NCI-H1105 treated with DMSO at 0.1 percent for 48 hours (cell line): ENCODE measurements around the gene FBXW4.

Source experiments
- DNase-seq: peaks from one replicate; lab custom pipeline; 2025; lab: John Stamatoyannopoulos, UW

FBXW4 gene

DNA sequence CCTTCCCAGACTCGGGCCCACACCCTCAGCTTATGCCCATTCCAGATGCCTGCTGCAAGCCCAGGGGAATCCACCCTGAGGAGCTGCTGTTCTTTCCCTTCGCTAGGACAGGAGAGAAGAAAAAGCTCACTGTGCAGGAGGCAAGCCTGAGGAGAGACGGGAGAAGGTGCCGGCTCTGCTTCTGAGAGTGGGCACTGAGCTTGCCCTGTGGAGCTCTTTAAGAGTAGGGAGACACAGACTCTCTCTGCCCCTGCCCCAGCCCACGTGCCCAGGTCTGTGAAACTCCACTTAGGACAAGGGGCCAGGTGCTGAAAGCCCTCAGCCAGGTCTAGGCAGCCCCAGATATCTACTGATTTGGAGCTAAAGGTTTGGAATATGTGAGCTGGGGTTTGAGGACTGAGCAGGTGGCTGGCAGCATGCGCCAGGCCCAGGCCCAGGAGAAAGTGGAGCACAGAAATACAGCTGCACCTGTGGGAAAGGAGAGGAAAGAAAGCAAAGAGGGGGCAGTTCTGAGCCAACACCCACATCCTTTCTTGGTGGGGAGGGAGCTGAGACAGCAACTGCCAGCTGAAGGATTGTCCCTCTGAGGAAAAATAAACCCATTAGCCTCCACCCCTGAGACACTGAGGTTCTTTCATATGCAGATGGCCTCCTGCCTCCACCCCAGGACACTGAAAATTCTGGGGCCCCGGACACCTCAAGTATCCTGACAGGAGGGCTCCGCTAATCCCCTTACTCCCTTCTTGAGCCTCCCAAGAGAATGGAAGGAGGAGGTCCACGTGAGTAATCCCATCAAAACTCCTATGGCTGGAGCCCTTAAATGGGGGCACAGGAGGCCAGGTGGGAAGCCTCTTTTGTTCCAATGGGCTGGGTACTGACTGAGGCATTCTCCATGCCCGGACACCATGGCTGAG, 114.2 kb downstream of the FBXW4 start:
- no peak for DNase-seq

DNA sequence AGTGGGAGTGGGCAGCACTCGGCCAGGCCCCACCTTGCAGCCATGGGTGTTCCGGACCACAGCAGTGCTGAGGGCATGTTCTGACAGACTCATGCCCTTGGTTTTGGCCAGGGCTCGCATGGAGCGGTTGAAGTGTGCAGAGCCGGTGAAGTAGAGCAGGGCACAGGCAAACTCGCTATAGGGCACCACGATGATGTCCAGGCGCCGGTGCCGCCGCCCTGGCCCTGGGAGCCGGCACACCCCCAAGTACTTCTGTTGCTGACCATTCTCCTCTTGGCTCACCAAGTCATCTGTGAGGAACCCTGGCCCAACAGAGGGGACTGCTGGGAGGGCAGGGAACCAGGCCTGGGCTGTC, 115.5 kb downstream of the FBXW4 start:
- DNase-seq = no peak

DNA sequence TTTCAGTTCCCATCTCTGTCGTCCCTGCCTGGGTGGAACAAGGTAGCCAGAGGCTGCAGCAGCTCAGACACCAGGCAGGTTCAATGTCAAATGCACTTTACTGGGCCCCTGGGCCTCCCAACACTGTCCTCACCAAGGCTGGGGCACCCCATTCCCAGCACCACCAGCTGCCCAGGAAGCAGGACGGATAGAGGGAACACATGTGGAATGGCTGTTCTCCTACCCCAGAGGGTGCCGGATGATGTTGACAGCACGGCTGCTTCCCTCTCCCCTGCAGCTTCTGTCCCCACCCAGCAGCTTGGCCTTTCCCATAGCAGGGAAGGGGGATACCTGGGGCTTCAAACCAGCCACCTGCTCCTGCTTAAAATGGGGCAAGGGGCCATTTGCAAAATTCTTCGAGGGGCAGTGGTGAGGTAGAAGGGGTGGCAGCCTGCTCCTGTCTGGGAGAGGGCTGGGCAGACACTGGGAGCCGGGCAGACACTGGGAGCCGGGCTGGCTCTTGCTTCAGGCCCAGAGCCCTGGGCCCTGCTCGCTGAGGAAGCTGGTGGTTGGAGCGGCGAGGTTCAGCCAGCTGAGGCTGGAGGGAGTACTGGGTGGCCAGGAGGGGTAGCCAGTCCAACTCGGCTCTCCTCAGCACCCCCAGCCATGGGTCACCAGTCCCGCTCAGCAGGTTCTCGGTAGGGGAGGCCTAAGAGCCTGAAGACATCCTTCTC, 116.0 kb downstream of the FBXW4 start:
- DNase-seq = no peak

DNA sequence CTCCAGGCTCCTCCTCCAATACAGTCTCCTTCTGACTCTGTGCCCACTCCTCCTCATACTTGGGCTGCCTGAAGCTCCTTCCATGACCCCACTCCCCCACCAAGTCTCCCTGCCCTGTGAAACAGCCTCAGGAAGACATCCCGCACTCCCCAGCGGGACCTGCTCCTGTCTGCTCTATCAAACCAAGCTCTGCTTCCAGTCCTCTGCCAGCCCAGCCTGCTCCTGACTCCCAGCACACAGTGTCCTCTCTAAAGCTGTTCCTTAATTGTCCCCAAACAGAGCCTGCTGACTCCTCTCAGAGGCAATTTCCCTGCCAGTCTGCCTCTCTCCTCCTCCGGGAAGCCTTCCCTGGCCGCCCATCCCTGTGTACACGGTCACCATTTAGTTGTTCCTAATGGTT, 116.8 kb downstream of the FBXW4 start:
- DNase-seq = no peak

DNA sequence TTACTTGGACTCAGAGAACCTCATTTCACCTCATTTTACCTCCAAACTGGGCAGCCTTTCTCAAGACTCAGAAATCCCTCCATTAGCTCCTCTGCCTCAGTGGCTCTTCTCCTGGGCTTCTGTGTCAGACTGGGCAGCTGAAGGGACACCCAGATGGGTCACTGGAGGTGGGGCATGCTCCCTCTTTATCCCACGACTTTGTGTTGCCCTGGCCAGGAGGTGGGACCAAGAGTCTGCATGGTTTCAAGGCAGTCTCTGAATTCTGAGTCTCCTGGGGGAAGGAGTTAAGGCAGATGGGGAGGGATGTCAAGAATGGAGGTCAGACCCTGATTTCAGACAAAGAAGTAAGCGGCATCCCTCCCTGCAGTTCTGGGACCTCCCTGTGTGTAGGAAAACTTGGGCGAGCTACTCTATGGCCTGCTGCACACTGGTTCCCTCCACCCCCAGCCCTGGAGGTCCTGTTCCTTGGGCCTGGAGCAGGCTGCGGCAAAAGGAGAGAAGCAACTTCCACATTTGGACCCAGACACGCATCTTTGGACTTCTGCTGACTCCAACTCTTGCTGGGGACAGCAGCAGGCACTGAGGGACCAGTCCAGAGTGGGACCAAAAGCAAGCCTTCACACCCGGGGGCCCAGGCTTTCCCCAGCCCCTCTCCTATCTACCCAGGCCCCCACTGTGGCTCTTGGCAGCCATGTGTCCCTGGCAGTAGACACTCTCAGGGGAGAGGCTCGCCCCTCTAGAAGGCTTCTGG, 117.7 kb downstream of the FBXW4 start:
- no peak for DNase-seq

DNA sequence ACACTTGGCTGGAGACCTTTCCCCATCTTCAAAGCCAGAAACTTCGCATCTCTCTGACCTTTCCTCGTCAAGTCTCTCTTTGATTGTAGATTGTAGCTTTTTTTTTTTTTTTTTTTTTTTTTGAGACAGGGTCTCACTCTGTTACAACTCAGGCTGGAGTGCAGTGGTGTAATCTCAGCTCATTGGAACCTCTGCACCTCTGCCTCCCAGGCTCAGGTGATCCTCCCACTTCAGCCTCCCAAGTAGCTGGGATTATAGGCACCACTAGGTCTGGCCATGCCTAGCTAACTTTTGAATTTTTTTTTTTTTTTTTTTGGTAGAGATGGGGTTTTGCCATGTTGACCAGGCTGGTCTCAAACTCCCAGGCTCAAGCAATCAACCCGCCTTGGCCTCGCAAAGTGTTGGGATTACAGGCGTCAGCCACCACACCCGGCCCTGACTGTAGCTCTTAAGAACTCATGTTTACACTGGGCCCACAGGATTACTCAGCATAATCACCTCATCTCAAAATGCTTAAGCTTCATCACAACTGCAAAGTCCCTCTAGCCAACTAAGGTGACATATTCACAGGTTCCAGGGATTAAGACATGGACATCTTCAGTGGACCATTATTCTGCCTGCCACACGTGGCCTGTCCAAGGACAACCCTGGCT, 118.6 kb downstream of the FBXW4 start:
- DNase-seq = no peak

DNA sequence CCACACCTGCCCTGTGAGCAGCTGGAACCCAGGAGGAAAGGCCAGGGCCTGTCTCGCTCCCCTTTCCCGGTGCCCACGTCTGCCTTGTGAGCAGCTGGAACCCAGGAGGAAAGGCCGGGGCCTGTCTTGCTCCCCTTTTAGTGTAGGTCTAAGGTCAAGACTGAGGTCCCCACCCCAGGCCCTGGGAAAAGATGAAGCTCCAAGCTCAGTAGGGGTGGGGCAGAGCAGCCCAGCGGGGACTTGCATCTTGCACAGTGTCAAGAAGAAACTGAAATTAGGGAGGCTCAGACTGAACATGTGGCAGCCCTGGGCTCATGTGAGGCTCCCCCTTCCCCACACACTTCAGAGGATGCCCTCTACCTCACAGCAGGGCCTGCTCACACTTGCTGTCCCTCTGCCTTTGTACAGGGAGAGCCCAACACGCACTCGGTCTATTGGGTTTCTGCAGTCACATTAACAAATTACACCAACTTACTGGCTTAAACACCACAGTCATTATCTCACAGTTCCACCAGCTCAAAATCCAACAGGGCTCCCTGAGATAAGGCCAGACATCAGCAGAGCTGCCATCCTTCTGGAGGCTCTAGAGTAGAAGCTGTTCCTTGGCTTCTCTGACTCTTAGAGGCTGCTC, 119.3 kb downstream of the FBXW4 start:
- no peak for DNase-seq

DNA sequence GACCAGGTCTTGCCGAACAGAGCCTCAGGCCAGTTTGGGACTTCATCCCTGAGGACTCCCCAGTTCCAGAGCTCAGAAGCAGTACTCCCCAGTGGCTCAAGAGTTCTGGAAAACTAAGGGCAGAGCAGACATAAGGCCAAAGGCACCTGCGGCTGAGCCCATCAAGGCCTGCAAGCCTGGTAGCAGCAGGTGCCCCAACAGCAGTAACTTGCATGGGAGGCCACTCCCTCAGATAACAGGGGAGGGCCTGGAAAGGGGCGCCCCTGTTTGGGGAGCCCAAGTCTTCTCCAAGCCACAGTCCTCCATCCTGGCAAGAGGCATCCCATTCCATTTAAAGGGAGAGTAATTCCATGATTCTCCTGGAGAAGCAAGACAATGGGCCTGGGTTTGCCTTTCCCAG, 119.9 kb downstream of the FBXW4 start:
- DNase-seq = no peak

DNA sequence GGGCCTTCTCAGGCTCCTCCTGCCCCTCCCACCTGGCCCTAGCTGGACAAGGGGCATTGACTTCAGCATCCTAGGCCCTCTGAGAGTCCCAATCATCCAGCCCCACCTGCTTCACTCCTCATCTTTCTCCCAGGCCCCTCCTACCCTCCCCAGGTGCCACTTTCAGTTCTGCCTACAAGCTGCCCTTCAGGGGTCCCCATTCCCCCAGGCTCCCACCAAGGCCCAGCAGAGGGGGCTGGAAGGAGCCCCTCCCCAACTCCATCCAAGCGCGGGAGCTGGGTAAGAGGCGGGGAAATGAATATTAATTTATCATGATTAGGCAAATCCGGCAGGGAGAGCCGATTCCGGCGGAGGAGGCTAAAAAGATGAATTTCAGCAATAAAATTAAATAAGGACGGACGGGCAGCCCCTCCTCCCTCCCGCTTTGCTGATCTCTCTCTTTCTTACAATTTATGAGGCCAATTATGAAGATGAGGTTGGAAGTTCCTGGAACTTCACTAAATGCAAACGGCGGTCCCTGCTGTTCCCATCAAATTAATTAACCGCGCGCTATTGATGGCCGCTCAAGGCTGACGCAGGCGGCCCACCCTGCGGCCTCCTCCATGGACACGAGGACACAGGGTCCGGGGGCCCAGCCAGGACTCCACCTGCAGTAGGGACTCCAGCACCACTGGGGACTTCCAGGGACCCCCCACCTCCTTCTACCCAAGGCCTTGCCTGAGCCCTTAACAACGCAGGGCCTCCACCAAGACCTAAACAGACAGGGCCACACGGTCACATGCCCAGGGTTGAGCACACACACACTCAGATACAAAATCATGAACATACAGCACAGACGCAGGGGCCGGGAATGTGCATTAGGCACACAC, 120.9 kb downstream of the FBXW4 start:
- DNase-seq = no peak

DNA sequence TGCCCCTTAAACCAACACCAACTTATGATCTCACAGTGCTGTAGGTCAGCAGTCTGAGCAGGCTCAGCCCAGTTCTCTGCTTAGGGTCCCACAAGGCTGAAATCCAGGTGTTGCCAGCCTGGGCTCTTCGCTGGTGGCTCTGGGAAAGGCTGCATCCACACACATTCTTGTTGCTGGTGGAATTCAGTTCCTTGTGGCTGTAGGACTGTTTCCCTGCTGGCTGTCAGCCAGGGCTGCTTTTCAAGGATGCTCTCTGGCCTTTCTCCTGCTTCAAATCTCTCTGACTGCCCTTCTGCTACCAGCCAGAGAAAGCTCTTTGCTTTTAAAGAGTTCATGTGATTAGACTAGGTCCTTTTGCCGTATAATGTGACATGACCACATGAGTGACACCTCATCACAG, 122.2 kb downstream of the FBXW4 start:
- DNase-seq = no peak

DNA sequence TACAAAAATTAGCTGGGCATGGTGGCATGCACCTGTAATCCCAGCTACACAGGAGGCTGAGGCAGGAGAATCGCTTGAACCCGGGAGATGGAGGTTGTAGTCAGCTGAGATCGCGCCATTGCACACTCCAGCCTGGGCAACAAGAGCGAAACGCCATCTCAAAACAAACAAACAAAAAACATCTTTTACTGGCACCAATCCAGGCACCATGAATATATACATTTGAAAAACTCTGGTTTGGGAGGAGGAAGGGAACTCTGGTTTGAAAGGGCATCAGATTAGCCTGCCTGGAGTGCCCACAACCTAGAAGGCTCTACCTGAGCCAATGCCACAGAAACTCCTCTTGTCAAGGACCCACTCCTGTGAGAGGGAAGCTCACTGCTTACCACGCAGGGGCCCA, 122.8 kb downstream of the FBXW4 start:
- no peak for DNase-seq

DNA sequence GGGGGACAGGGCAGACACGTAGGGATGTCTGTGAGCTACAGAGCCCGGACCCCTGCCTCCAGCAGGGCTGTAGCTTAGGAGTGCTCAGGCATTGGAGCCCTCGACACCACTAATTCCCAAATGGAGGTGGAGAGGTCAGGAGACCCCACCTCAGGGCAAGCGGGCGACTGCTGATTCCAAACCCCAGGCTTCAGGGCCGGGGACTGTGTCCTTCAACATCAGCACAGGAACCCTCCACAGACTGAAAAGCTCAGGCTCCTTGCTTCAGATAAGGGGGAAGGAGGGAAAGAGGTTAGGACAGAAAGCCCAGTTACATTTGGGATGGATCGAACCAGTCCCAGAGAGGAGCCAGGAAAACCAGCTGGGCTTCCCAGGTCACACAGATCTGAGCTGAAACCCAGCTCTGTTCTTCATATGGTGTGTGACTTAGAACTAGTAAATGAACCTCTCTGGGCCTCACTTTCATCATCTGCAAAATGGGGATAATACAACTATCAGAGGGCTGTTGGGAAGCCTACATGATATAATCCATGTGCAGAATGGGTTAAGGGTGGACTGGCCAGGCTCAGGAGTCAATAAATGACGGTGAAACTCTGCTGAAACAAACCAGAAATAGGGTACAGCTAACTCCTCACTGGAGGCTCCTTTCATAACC, 123.6 kb downstream of the FBXW4 start:
- no peak for DNase-seq

DNA sequence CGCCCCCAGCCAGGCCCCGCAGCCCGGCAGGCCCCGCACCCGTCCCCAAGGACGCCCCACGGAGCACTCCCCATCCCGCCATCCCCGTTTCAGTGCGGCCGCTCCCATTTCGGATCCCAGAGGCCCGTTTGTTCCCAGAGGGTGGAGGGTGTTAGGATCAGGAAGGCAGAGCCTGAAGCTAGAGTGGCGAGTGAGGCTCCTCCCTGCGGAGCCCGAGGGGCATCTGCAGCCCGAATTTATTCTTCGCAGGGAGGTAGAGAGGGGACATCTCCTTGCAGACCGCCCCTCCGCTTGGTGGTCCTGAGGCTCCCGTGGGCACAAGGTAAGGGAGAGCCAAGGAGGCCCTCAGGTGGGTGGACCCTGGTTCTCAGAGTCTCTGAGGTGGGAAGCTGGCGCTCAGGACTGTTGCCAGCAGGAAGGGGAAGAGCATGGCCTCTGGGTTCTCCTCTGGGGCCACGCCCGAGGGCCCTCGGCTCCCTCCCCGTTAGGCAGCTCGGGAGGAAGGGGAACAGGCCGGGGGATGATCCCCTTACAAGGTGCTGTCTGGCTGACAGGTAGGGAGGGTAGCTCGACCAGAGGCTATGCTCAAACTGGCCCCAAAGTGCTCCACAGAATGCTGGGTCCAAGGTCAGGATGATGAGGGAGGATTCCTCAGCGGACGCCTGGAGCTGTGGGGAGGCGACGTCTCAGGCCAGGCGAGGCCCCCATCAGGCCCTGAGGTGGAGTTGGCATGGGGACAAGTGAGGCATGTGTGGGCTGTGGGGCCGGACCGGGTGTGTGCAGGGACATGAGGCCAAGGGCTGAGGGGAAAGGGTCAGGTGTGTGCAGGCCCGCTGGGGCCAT, 124.3 kb downstream of the FBXW4 start:
- DNase-seq = peak; percentile 21

DNA sequence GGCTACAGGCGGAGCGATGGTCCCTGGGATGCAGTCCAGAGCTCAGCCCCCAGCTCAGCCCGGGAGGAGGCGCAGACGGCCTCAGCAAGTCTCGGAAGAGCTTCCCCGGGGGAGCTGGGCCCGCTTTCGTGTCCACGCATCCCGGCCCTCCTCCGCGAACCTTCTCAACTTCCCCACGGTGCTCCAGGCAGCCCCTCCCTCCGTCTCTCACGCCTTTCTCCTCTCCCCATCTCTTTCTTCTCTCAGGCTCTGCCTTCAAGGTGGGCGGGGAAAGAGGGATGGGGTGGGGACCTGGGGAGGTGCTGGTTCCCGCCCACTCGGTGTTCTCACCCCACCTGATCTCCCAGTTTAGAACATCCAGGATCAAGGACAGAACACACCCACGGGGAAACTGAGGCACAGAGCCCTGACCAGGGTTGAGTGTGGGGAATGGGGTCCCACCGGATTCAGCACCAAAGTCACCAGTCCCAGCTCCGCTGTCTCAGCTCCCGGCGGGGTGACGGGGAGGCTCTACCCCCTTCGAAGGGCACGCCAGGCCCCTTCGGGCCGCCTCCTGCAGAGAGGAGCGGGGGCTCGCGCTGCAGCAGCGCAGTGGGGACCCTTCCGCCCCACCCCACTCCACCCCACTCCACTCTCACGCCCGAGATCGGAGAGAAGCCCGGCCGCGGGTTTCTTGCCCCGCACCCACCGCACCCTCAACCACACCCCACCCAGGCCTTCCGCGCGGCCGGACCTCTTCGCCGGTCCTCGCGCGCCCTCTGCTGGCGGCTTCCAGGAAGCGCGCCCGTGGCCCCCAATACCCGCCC, 125.1 kb downstream of the FBXW4 start:
- DNase-seq = peak; percentile 54

DNA sequence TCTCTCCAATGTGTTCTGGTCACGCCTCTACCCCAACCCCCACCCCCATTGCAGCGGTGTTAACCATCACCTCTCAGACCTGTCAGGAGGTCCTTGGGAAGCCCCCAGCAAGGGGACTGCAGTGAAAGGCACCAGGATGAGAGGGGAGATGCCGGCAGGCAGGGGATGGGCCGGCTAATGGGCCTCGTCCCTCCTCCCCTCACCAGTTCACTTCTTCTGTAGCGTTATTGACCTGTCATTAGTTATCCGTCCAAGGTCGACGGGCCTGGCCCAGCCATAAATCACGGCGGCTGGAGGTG, 125.7 kb downstream of the FBXW4 start:
- DNase-seq = no peak

DNA sequence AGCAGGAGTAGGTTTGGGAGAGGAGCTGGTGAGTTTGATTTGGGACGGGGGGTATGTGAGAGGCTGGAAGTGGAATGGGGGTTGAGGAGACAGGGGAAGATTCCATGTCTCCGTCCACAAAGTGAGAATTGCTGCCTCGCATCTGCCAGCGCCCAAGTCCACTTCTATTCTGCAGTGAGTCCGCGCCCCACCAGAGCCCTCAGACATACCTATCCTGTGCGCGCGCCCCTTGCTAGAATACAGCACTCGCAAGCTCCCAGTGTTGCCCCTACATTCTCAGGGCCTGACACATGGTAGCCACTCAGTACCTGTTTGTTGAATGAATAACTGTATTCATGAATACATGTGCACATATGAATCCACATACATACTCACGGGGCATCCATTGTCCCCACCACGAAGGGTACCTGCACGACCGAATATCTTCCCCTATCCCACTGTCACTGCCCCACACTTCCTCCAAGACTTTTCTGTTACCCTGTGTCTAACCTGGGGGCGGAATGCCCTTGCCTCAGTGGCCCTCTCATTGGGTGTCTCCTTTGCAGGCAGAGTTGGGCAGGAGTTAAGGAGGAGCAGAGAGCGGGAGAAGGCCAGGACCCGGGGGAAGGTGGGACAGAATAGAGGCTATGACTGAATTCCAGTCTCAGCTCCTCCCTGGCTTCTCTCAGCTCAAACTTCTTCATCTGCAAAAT, 126.8 kb downstream of the FBXW4 start:
- DNase-seq = no peak

DNA sequence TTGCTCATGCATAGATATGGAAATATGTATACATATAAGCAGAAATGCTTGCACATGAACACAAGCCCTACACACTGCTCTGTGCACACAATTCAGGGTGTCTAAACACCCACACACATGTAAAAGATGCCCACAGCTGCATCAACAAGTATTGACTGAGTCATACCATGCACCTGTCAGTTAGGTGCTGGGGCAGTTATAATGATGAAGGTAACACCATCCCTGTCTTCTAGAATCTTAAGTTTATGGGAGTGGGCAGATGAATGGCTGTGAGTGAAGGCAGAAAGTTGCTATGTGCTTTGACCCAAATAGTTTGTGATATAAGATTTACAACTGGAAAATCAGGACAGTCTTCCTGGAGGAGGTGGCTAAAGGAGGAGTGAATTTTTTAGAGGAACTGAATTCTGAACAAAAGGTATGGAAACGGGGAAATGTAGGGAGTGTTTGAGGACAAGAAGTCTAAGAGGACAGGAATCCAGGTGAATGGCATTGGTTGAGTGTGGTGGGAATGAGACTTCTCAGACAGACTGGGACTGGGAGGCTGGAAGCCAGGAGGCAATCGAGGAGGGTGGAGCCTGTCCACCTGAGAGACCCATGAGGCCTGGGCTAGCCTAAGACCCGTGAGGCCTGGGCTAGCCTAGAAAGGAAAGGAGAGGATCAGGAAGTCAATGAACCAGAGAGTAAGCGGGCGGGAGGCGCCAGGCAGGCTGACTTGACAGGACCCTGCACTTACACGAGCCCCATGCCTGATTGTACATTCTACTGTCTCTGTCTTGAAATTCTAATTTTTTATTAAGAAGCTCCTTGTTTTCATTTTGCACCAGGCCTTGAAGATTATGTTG, 127.6 kb downstream of the FBXW4 start:
- no peak for DNase-seq
